Chondrocyte (in vitro differentiated cells): ENCODE results near the gene STK31. TPM values are rescaled to one million over a fixed set of nuclear protein-coding genes. Genes with fewer than 3 reads are reported as not detected.
A peak's percentile ranks its signal among the peaks of the same experiment; 100 is the strongest.
"Not testable (repeated sequence)": the region's sequence is repeated elsewhere in the genome, so short reads cannot be mapped to it uniquely, and the experiment has no call there.

ENCODE experiments used
- DNase-seq: peaks from one replicate; pipeline ENCODE4 v3.0.0; 2021; ENCODE audit warnings: mixed read lengths, low spot score
- H3K27ac Mint-ChIP-seq: one replicate; pipeline ENCODE4 v1.8.0; 2021; ENCODE audit warnings: mild to moderate bottlenecking, moderate library complexity, mixed read lengths; ENCODE audit not compliant: unreplicated experiment
- H3K27me3 Mint-ChIP-seq: 2 replicates; pipeline ENCODE4 v1.8.0; 2021; ENCODE audit warnings: low read depth, mixed read lengths
- H3K36me3 Mint-ChIP-seq: 2 replicates; pipeline ENCODE4 v1.8.0; 2021; ENCODE audit warnings: low read depth, mixed read lengths
- H3K4me1 Mint-ChIP-seq: 2 replicates; pipeline ENCODE4 v1.8.0; 2021; ENCODE audit warnings: low read depth, mild to moderate bottlenecking, mixed read lengths
- H3K4me3 Mint-ChIP-seq: one replicate; pipeline ENCODE4 v1.8.0; 2021; ENCODE audit warnings: mild to moderate bottlenecking, moderate library complexity, mixed read lengths; ENCODE audit not compliant: unreplicated experiment
- H3K9me3 Mint-ChIP-seq: 2 replicates; pipeline ENCODE4 v1.8.0; 2021; ENCODE audit warnings: low read depth, mixed read lengths
- CTCF ChIP-seq: fragments of 200-600 bp; sonication (generic); IDR thresholded peaks from 2 replicates; pipeline ENCODE4 v1.5.0; 2021; ENCODE audit warnings: antibody characterized with exemption, mild to moderate bottlenecking, moderate library complexity
- total RNA-seq: library from RNA; stranded (reverse); gene quantifications from 3 replicates; pipeline ENCODE4 v1.2.1, GENCODE V29; 2021

The STK31 gene
- total RNA-seq, 1 donor from 2014 or later: 0.07 TPM

GRCh38 chr7:23751852-23752251 lies 41.8 kb downstream of the STK31 start:
- Mint-ChIP-seq H3K4me1 (peaks cover 7% of the 10 kb centered on the region), H3K27me3 (peaks cover 1% of the 10 kb centered on the region), H3K9me3 (peaks cover 21% of the 10 kb centered on the region), H3K36me3 (peaks cover 2% of the 10 kb centered on the region), H3K4me3 (no peak overlapping the region), H3K27ac (no peak overlapping the region)
- no peak for DNase-seq
- TF ChIP-seq CTCF: no peak

DNA sequence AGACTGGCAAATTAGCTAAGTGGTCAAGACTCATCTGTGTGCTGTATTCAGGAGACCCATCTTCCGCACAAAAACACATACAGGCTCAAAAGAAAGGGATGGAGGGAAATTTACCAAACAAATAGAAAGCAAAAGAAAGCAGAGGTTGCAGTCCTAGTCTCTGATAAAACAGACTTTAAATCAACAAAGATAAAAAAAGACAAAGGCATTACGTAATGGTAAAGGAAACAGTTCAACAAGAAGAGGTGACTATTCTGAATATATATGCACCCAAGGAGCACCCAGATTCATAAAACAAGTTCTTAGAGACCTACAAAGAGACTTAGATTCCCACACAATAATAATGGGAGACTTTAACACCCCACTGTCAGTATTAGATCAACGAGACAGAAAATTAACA lies 48.8 kb downstream of the STK31 start:
- not testable (repeated sequence) for H3K36me3 Mint-ChIP-seq

GRCh38 chr7:23759671-23760391 lies 49.8 kb downstream of the STK31 start:
- Mint-ChIP-seq H3K27ac (peak overlapping the region; percentile 5), H3K9me3 (peaks cover 9% of the 10 kb centered on the region), H3K27me3 (peaks cover 1% of the 10 kb centered on the region), H3K36me3 (no peaks in the 10 kb centered on the region), H3K4me1 (peaks cover 26% of the 10 kb centered on the region), H3K4me3 (no peak overlapping the region)
- TF ChIP-seq CTCF: no peak
- DNase-seq: no peak

More for the DNA sequence above, 48.8 kb downstream of the STK31 start:
- H3K27me3 Mint-ChIP-seq, DNase-seq, H3K9me3 Mint-ChIP-seq, H3K4me3 Mint-ChIP-seq, H3K27ac Mint-ChIP-seq: not testable (repeated sequence)
- peaks cover 24% of the 10 kb centered on the region for H3K4me1 Mint-ChIP-seq

- Mint-ChIP-seq H3K4me3 (no peak overlapping the region), H3K9me3 (no peaks in the 10 kb centered on the region), H3K27ac (no peak overlapping the region), H3K36me3 (no peaks in the 10 kb centered on the region), H3K27me3 (peaks cover 7% of the 10 kb centered on the region), H3K4me1 (peaks cover 12% of the 10 kb centered on the region)
- DNase-seq: no peak
- TF ChIP-seq CTCF: no peak
Measured at GRCh38 chr7:23765943-23766342, 55.9 kb downstream of the STK31 start.

DNA sequence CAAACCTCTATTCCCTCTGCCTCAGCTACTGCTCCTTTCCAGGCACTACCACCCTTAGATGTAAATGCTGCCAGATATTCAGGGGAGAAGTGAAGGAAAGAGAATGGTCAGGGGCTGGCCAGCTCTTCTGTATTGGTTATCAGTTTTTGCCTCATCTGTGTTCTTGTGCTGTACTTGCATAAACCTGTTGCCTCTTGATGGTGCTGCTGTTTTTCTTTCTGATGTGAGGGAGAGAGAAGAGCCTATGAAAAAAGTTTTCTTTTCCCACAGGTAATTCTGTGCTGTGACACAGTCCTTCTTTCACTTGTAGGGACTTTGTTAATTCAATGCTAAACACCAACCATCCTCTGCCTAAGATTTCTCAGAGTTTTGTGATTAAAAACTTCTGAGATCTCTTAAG lies 57.5 kb downstream of the STK31 start:
- Mint-ChIP-seq H3K36me3 (no peaks in the 10 kb centered on the region), H3K27me3 (peaks cover 7% of the 10 kb centered on the region)
- TF ChIP-seq CTCF: no peak

GRCh38 chr7:23768022-23768421 lies 58.0 kb downstream of the STK31 start:
- H3K4me1 Mint-ChIP-seq: peaks cover 6% of the 10 kb centered on the region
- DNase-seq: no peak
- H3K9me3 Mint-ChIP-seq: no peaks in the 10 kb centered on the region
- no peak overlapping the region for H3K27ac Mint-ChIP-seq
- no peaks in the 10 kb centered on the region for H3K36me3 Mint-ChIP-seq
- H3K4me3 Mint-ChIP-seq: no peak overlapping the region
- no peak for TF ChIP-seq CTCF
- H3K27me3 Mint-ChIP-seq: peaks cover 9% of the 10 kb centered on the region

More for the DNA sequence above, 57.5 kb downstream of the STK31 start:
- H3K4me3 Mint-ChIP-seq: no peak overlapping the region
- H3K4me1 Mint-ChIP-seq: peaks cover 6% of the 10 kb centered on the region
- no peak for DNase-seq
- H3K9me3 Mint-ChIP-seq: no peaks in the 10 kb centered on the region
- H3K27ac Mint-ChIP-seq: no peak overlapping the region

- H3K36me3 Mint-ChIP-seq, H3K27me3 Mint-ChIP-seq, DNase-seq, H3K4me3 Mint-ChIP-seq, H3K9me3 Mint-ChIP-seq, H3K4me1 Mint-ChIP-seq, H3K27ac Mint-ChIP-seq: not testable (repeated sequence)
Measured at GRCh38 chr7:23779185-23779800, 69.3 kb downstream of the STK31 start.
